ENCODE results near the gene CUTC. TPM values are rescaled to one million over a fixed set of nuclear protein-coding genes. Genes with fewer than 3 reads are reported as not detected.

CUTC gene
- total RNA-seq, 1 donor from 2014 or later: 13.7 TPM

DNA sequence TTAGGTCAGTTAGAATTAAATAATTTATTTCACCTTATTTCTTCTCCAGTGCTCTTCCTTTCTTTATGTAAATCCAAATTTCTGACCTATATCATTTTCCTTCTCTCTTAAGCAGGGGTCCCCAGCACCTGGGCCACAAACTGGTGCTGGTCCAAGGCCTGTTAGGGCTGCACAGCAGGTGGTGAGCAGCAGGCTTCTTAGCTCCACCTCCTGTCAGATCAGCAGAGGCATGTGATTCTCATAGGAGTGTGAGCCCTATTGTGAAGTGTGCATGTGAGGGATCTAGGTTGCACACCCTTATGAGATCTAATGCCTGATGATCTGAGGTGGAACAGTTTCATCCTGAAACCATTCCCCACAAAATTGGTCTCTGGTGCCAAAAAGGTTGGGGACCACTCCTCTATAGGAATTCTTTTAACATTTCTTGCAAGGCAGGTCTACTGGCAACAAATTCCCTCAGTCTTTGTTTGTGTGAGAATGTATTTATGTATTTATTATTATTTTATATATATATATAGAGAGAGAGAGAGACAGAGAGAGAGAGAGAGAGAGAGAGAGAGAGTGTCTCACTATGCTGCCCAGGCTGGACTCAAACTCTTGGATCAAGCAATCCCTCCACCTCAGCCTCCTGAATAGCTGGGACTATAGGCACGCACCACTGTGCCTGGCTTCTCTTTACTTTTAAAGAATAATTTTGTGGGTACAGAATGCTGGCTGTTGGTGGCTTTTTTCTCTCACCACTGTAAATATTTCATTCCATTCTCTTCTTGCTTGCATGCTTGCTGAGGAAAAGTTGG, 46.1 kb downstream of the CUTC start:
- Mint-ChIP-seq H3K27ac (peak overlapping the region; percentile 97), H3K27me3 (no peaks in the 10 kb centered on the region), H3K4me3 (no peak overlapping the region), H3K4me1 (ENCODE audit: unreplicated experiment) (peaks cover 20% of the 10 kb centered on the region), H3K36me3 (no peaks in the 10 kb centered on the region), H3K9me3 (no peaks in the 10 kb centered on the region)
- TF ChIP-seq, protein P1, sequence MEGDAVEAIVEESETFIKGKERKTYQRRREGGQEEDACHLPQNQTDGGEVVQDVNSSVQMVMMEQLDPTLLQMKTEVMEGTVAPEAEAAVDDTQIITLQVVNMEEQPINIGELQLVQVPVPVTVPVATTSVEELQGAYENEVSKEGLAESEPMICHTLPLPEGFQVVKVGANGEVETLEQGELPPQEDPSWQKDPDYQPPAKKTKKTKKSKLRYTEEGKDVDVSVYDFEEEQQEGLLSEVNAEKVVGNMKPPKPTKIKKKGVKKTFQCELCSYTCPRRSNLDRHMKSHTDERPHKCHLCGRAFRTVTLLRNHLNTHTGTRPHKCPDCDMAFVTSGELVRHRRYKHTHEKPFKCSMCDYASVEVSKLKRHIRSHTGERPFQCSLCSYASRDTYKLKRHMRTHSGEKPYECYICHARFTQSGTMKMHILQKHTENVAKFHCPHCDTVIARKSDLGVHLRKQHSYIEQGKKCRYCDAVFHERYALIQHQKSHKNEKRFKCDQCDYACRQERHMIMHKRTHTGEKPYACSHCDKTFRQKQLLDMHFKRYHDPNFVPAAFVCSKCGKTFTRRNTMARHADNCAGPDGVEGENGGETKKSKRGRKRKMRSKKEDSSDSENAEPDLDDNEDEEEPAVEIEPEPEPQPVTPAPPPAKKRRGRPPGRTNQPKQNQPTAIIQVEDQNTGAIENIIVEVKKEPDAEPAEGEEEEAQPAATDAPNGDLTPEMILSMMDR (conservative IDR thresholded peaks at IDR 0.05): no peak
- no peak for DNase-seq (ENCODE audit: extremely low spot score, unreplicated experiment)

DNA sequence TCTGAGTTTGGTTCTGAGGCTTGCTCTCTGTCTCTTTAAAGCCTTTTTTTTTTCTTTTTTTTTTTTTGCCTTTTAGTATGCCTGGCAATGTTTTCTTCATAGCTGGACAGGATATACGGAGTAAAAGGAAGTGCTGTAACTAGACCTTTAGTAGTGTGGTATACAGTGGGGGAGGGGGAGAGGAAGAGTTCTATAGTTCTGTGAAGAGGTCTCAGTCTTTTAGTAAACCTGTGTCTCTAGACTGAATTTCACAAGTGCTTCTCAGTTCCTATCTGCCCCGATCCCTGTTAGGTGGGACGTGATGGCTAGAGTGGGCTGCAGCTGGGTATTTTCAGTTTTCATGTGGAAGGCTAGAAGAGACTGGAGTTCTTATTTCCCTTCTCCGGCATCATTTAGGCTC, 47.3 kb downstream of the CUTC start:
- Mint-ChIP-seq H3K36me3 (no peaks in the 10 kb centered on the region), H3K4me1 (ENCODE audit: unreplicated experiment) (peaks cover 20% of the 10 kb centered on the region), H3K9me3 (no peaks in the 10 kb centered on the region), H3K27ac (peak overlapping the region; percentile 97), H3K27me3 (no peaks in the 10 kb centered on the region), H3K4me3 (peak overlapping the region; percentile 40)
- TF ChIP-seq, protein P1 (conservative IDR thresholded peaks at IDR 0.05): no peak
- DNase-seq (ENCODE audit: extremely low spot score, unreplicated experiment): no peak

DNA sequence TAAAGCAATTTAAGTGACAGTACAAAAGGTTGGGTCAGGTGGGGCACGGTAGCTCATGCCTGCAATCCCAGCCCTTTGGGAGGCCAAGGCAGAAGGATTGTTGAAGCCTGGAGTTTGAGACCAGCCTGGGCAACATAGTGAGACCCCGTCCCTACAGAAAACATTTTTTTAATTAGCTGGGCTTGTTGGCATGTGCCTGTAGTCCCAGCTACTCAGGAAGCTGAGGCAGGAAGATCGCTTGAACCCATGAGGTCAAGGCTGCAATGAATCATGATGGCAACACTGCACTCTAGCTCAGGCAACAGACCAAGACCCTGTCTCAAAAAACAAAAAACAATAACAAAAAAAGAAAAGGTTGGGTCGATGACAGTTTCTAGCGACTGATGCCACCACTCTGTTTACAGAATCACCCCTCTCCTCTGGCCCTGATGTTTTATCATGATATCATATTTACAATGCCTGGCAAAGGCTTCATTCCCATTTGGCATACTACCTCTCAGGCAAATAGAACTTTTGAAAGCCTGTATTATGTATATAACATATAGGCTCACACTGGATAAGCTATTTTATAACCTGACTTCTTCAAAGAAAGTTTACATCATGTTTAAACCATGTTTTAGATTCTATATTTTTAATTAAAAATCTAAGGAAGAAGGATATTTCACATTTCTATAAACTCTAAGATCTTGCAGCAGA, 49.8 kb downstream of the CUTC start:
- no peaks in the 10 kb centered on the region for H3K27me3 Mint-ChIP-seq
- peaks cover 20% of the 10 kb centered on the region for H3K4me1 Mint-ChIP-seq (ENCODE audit: unreplicated experiment)
- DNase-seq (ENCODE audit: extremely low spot score, unreplicated experiment): no peak
- no peak overlapping the region for H3K27ac Mint-ChIP-seq
- no peaks in the 10 kb centered on the region for H3K36me3 Mint-ChIP-seq
- TF ChIP-seq, protein P1 (conservative IDR thresholded peaks at IDR 0.05): no peak
- no peak overlapping the region for H3K4me3 Mint-ChIP-seq
- no peaks in the 10 kb centered on the region for H3K9me3 Mint-ChIP-seq

DNA sequence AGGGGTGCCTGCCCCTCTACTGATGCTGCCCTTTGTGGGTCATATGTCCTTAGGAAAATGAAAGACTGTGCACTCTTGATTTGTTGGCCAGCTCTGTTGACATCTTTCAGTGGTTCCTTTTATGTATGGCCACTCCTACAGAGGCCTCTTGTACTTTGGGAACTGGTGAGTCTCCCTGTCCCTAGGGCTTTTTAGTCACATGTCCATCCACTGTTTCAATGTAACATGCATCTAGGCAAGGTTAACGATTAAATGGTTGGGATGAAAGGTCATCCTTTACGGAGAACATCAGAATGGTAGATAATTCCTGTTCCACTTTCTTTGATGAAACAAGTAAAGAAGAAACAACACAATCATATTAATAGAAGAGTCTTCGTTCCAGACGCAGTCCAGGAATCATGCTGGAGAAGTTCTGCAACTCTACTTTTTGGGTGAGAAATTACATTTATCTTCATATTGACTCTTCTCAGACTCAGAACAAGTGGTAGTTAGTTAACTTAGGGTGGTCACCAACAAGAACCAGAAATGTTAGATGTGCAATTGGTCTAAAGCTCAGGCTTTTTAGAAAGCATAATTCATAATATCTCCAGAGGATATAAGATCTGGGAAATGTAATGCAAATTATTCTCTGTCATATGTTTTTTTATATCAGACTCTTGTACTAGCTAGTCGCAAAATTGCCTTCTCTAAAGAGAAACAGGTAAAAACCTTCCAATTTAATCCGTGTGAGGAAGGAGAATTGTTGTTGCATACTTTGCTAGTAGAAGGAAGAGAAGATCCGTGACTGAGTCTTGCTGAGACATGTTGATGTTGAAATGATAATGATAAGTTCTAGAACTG, 50.6 kb downstream of the CUTC start, which contains the start of gene ABCC2:
ABCC2 (plus strand) TSS at position 194 of the 840 bp plus-strand sequence; CDS start at position 399, 205 bp downstream.
- H3K4me3 Mint-ChIP-seq: peak within 1 kb of the TSS; percentile 75
- peak within 1 kb of the TSS; percentile 7 for H3K27ac Mint-ChIP-seq
- no peaks in the 10 kb centered on the region for H3K27me3 Mint-ChIP-seq
- H3K9me3 Mint-ChIP-seq: no peaks in the 10 kb centered on the region
- no peaks in the 10 kb centered on the region for H3K36me3 Mint-ChIP-seq
- TF ChIP-seq, protein P1 (conservative IDR thresholded peaks at IDR 0.05): no peak
- H3K4me1 Mint-ChIP-seq (ENCODE audit: unreplicated experiment): peaks cover 20% of the 10 kb centered on the region
- no peak for DNase-seq (ENCODE audit: extremely low spot score, unreplicated experiment)

DNA sequence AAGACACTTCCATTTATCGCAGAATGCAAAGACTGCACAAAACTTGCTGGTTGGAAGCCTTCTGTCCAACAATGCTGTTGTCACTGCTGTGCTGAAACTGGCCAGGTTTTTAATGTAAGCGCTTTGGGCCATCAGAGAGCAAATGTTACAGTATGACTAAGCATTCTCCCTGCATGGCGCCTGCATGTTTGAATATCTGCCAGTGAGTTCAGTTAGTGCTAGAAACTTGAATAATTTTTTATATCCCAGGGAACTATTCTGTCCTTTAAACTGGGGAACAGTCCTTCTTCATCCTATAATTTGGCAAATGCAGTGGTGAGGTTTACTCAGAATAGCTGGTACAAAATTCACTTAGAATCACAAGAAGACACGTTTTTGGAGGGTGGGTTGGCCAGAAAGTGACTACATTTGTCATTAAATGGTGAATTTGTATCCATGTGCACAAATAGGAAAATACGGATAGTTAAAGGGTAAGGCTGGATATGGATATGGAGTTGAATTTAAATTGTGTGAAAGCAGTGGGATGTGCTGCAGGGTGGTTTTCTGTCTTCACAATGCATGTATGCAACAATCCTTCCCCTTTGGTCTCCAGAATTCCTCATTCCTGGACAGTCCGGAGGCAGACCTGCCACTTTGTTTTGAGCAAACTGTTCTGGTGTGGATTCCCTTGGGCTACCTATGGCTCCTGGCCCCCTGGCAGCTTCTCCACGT, 52.1 kb downstream of the CUTC start:
- no peak for DNase-seq (ENCODE audit: extremely low spot score, unreplicated experiment)
- Mint-ChIP-seq H3K27me3 (no peaks in the 10 kb centered on the region), H3K4me3 (no peak overlapping the region), H3K36me3 (no peaks in the 10 kb centered on the region), H3K27ac (peak overlapping the region; percentile 2), H3K9me3 (no peaks in the 10 kb centered on the region), H3K4me1 (ENCODE audit: unreplicated experiment) (peaks cover 15% of the 10 kb centered on the region)
- TF ChIP-seq, protein P1 (conservative IDR thresholded peaks at IDR 0.05): no peak
